Measurements from ENCODE around the gene RNF43. TPM values are rescaled to one million over a fixed set of nuclear protein-coding genes. Genes with fewer than 3 reads are reported as not detected.

RNF43 gene
- total RNA-seq, 1 experiment from 2014 or later: 0.42 TPM

DNA sequence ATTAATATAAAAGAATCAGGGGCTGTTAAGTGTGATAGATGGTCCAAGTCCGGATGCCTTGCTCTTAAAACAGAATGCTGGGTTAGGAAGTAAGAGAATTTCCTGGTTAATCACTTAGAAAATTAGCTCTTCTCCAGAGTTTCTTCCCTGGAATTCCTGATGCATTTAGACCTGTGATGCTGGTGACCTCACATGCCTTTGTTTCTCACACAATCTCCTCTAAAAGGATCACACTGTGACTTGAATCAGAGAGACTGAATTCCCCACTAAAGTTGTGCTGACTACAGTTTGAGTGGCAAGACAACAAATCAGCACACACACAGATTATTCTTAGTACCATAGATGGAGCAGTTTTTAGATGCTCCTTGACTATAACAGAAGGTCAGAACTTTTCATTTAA lies 4.4 kb upstream of the RNF43 start:
- Histone ChIP-seq H2AFZ (ENCODE audit: low read length) (no peak overlapping the region), H3K56ac (ENCODE audit: insufficient read length, low read depth, low read length) (no peak overlapping the region), H4K5ac (ENCODE audit: insufficient read length, low read depth, low read length) (no peak overlapping the region), H3K4me1 (ENCODE audit: insufficient read depth, low read length) (no peaks in the 10 kb centered on the region), H3K4ac (ENCODE audit: low read depth, low read length) (no peak overlapping the region), H3K79me1 (ENCODE audit: insufficient read depth, low read depth, low read length, poor library complexity, severe bottlenecking) (no peaks in the 10 kb centered on the region), H2BK15ac (ENCODE audit: low read depth, low read length) (no peak overlapping the region), H3K23me2 (ENCODE audit: insufficient read length, low read depth, low read length, poor library complexity, severe bottlenecking) (peaks cover 4% of the 10 kb centered on the region), H2AK5ac (ENCODE audit: insufficient read length, low read length) (no peak overlapping the region), H3K9me3 (ENCODE audit: control insufficient read depth, low read depth, low read length) (no peaks in the 10 kb centered on the region), H4K20me1 (ENCODE audit: control insufficient read depth, insufficient read depth, insufficient read length) (no peaks in the 10 kb centered on the region), H3K79me2 (ENCODE audit: insufficient read depth, low read length) (no peaks in the 10 kb centered on the region), H2BK12ac (ENCODE audit: insufficient read length, low read depth, low read length) (no peak overlapping the region), H3T11ph (ENCODE audit: low read length) (no peak overlapping the region), H3K14ac (ENCODE audit: insufficient read depth, low read length) (no peak overlapping the region), H3K4me2 (ENCODE audit: insufficient read depth, insufficient read length, low read length) (no peak overlapping the region), H4K91ac (ENCODE audit: insufficient read length, low read depth, low read length) (no peak overlapping the region), H4K8ac (replicated peaks; ENCODE audit: insufficient read length, low read depth, low read length) (no peak overlapping the region), H2BK120ac (ENCODE audit: low read depth, low read length, poor library complexity, severe bottlenecking) (no peak overlapping the region), H3K27me3 (ENCODE audit: insufficient read depth, low read length) (no peaks in the 10 kb centered on the region), H3K23ac (ENCODE audit: insufficient read length, low read depth, low read length) (no peak overlapping the region), H3K18ac (ENCODE audit: insufficient read length, low read depth, low read length) (no peak overlapping the region), H3K9ac (ENCODE audit: extremely low read depth, insufficient read length, low read length) (no peak overlapping the region), H2BK20ac (ENCODE audit: low read depth, low read length, poor library complexity, severe bottlenecking) (no peak overlapping the region), H2BK5ac (ENCODE audit: insufficient read length, low read length) (no peak overlapping the region), H3K27ac (ENCODE audit: insufficient read length, low read depth, low read length) (no peak overlapping the region)
- Mint-ChIP-seq H3K4me3 (no peak overlapping the region), H3K4me1 (peaks cover 15 to 16% of the 10 kb centered on the region in 2 experiments), H3K9me3 (no peaks in the 10 kb centered on the region), H3K27ac (no peak overlapping the region), H3K36me3 (ENCODE audit: insufficient read depth in 1 of 3, low read depth in 3 of 3) (no peaks in the 10 kb centered on the region), H3K27me3 (ENCODE audit: low read depth) (peaks cover 12% of the 10 kb centered on the region; the same call in 1 of the 2 replicates)
- TF ChIP-seq, protein P1, sequence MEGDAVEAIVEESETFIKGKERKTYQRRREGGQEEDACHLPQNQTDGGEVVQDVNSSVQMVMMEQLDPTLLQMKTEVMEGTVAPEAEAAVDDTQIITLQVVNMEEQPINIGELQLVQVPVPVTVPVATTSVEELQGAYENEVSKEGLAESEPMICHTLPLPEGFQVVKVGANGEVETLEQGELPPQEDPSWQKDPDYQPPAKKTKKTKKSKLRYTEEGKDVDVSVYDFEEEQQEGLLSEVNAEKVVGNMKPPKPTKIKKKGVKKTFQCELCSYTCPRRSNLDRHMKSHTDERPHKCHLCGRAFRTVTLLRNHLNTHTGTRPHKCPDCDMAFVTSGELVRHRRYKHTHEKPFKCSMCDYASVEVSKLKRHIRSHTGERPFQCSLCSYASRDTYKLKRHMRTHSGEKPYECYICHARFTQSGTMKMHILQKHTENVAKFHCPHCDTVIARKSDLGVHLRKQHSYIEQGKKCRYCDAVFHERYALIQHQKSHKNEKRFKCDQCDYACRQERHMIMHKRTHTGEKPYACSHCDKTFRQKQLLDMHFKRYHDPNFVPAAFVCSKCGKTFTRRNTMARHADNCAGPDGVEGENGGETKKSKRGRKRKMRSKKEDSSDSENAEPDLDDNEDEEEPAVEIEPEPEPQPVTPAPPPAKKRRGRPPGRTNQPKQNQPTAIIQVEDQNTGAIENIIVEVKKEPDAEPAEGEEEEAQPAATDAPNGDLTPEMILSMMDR (conservative IDR thresholded peaks at IDR 0.05): no peak
- DNase-seq: no peak
- no CpG with 5 or more reads among the region's 1 CpG for WGBS (ENCODE audit: extremely low coverage, insufficient read length, low lambda C conversion rate)
